Neural cell (in vitro differentiated cells): ENCODE data around the gene DOK7. TPM values are rescaled to one million over a fixed set of nuclear protein-coding genes. Genes with fewer than 3 reads are reported as not detected.
"Not testable (repeated sequence)": the region's sequence is repeated elsewhere in the genome, so short reads cannot be mapped to it uniquely, and the experiment has no call there.

Experiments used
- H2AFZ ChIP-seq: fragments of 200-600, 300-800 bp; sonication (generic), shearing (Covaris generic); 2 replicates; pipeline ENCODE4 v1.6.0; 2014; ENCODE audit warnings: low read depth, mild to moderate bottlenecking, antibody characterized with exemption, low read length, moderate library complexity
- H3F3A ChIP-seq: fragments of 200-600 bp; shearing (Covaris generic); 2 replicates; pipeline ENCODE4 v1.6.1; 2016; ENCODE audit warnings: mild to moderate bottlenecking, moderate library complexity, mixed read lengths, antibody characterized with exemption, low read length; ENCODE audit not compliant: insufficient read depth, poor library complexity, severe bottlenecking
- H3K27ac ChIP-seq: fragments of 200-600, 300-800 bp; sonication (generic), shearing (Covaris generic); 2 replicates; pipeline ENCODE4 v1.5.1; 2014; ENCODE audit warnings: mild to moderate bottlenecking, low read length, moderate library complexity
- H3K27me3 ChIP-seq: fragments of 300-800, 200-600 bp; sonication (generic), shearing (Covaris generic); 2 replicates; pipeline ENCODE4 v1.6.0; 2014; ENCODE audit warnings: mild to moderate bottlenecking, low read depth, low read length, moderate library complexity; ENCODE audit not compliant: insufficient read depth
- H3K36me3 ChIP-seq: fragments of 300-800, 200-600 bp; sonication (generic), shearing (Covaris generic); 2 replicates; pipeline ENCODE4 v1.5.1; 2014; ENCODE audit warnings: mild to moderate bottlenecking, antibody characterized with exemption, low read length, moderate library complexity; ENCODE audit not compliant: insufficient read depth
- H3K4me2 ChIP-seq: fragments of 300-800, 200-600 bp; sonication (generic), shearing (Covaris generic); 2 replicates; pipeline ENCODE4 v1.6.0; 2014; ENCODE audit warnings: mild to moderate bottlenecking, low read length
- H3K4me3 ChIP-seq: fragments of 300-800, 200-600 bp; sonication (generic), shearing (Covaris generic); 2 replicates; pipeline ENCODE4 v1.5.1; 2014; ENCODE audit warnings: mild to moderate bottlenecking, low read length, moderate library complexity
- H3K79me2 ChIP-seq: fragments of 200-600 bp; shearing (Covaris generic); replicated peaks from 2 replicates; pipeline ENCODE4 v1.6.0; 2014; ENCODE audit warnings: mild to moderate bottlenecking, low read length, moderate library complexity; ENCODE audit not compliant: insufficient read depth
- H3K9ac ChIP-seq: fragments of 300-800, 200-600 bp; sonication (generic), shearing (Covaris generic); 2 replicates; pipeline ENCODE4 v1.6.1; 2016; ENCODE audit warnings: mild to moderate bottlenecking, low read length, mixed read lengths
- H3K9me2 ChIP-seq: fragments of 200-600 bp; shearing (Covaris generic); 2 replicates; pipeline ENCODE4 v1.6.1; 2016; ENCODE audit warnings: mild to moderate bottlenecking, low read length, mixed read lengths; ENCODE audit not compliant: insufficient read depth
- H3K9me3 ChIP-seq: fragments of 200-600, 300-800 bp; sonication (generic), shearing (Covaris generic); 2 replicates; pipeline ENCODE4 v1.6.1; 2016; ENCODE audit warnings: mild to moderate bottlenecking, mixed run types, low read length, moderate library complexity, mixed read lengths
- H4K20me1 ChIP-seq: fragments of 200-600 bp; shearing (Covaris generic); 2 replicates; pipeline ENCODE4 v1.6.1; 2016; ENCODE audit warnings: mild to moderate bottlenecking, mixed run types; ENCODE audit not compliant: insufficient read depth
- EP300 ChIP-seq: fragments of 450-650 bp; conservative IDR thresholded peaks from 2 replicates; pipeline ENCODE4 v1.6.1; 2014; ENCODE audit warnings: antibody characterized with exemption, mild to moderate bottlenecking, moderate library complexity; ENCODE audit not compliant: poor library complexity, severe bottlenecking
- EZH2 ChIP-seq: fragments of 200-600, 300-800 bp; shearing (Covaris generic), sonication (generic); IDR thresholded peaks from 2 replicates; pipeline ENCODE4 v1.6.1; 2014; ENCODE audit warnings: antibody characterized with exemption, low read length, borderline replicate concordance, mild to moderate bottlenecking; ENCODE audit not compliant: insufficient read depth, poor library complexity, severe bottlenecking
- MXI1 ChIP-seq: fragments of 450-650 bp; conservative IDR thresholded peaks from 2 replicates; pipeline ENCODE4 v1.6.1; 2014; ENCODE audit warnings: antibody characterized with exemption, mild to moderate bottlenecking; ENCODE audit not compliant: poor library complexity, severe bottlenecking
- POLR2AphosphoS5 ChIP-seq: IDR thresholded peaks from 2 replicates; pipeline ENCODE4 v1.6.1; 2012
- SMC3 ChIP-seq: fragments of 450-650 bp; conservative IDR thresholded peaks from 2 replicates; pipeline ENCODE4 v1.6.1; 2014; ENCODE audit warnings: antibody characterized with exemption, mild to moderate bottlenecking, moderate library complexity; ENCODE audit not compliant: poor library complexity
- TAF1 ChIP-seq: IDR thresholded peaks from 2 replicates; pipeline ENCODE4 v1.6.1; 2012; ENCODE audit warnings: low read depth
- polyA plus RNA-seq: library from polyadenylated mRNA; depleted of rRNA; stranded (reverse); fragments of >200 nt; gene quantifications from 2 replicates; pipeline ENCODE4 v1.2.3, GENCODE V29; 2014
- TF ChIP-seq, protein P1 (sequence below): IDR thresholded peaks from 2 replicates; pipeline ENCODE4 v1.6.1; 2012; ENCODE audit warnings: borderline replicate concordance
- TF ChIP-seq, protein P2 (sequence below): fragments of 450-650 bp; IDR thresholded peaks from 2 replicates; pipeline ENCODE4 v1.5.1; 2014; ENCODE audit warnings: antibody characterized with exemption, mild to moderate bottlenecking, moderate library complexity; ENCODE audit not compliant: poor library complexity, severe bottlenecking

Gene DOK7
- polyA plus RNA-seq, 1 donor from 2014 or later: 0.66 TPM

- H3K9ac ChIP-seq, H3K79me2 ChIP-seq, H3K9me2 ChIP-seq, H2AFZ ChIP-seq, H4K20me1 ChIP-seq, H3K4me3 ChIP-seq, H3K4me2 ChIP-seq, H3K27ac ChIP-seq, H3F3A ChIP-seq, H3K9me3 ChIP-seq, H3K27me3 ChIP-seq, H3K36me3 ChIP-seq: not testable (repeated sequence)
These were observed 4.0 kb upstream of the DOK7 start for GRCh38 chr4:3459156-3459555.

- no peaks in the 10 kb centered on the region for H3F3A ChIP-seq
- TF ChIP-seq, protein P1, sequence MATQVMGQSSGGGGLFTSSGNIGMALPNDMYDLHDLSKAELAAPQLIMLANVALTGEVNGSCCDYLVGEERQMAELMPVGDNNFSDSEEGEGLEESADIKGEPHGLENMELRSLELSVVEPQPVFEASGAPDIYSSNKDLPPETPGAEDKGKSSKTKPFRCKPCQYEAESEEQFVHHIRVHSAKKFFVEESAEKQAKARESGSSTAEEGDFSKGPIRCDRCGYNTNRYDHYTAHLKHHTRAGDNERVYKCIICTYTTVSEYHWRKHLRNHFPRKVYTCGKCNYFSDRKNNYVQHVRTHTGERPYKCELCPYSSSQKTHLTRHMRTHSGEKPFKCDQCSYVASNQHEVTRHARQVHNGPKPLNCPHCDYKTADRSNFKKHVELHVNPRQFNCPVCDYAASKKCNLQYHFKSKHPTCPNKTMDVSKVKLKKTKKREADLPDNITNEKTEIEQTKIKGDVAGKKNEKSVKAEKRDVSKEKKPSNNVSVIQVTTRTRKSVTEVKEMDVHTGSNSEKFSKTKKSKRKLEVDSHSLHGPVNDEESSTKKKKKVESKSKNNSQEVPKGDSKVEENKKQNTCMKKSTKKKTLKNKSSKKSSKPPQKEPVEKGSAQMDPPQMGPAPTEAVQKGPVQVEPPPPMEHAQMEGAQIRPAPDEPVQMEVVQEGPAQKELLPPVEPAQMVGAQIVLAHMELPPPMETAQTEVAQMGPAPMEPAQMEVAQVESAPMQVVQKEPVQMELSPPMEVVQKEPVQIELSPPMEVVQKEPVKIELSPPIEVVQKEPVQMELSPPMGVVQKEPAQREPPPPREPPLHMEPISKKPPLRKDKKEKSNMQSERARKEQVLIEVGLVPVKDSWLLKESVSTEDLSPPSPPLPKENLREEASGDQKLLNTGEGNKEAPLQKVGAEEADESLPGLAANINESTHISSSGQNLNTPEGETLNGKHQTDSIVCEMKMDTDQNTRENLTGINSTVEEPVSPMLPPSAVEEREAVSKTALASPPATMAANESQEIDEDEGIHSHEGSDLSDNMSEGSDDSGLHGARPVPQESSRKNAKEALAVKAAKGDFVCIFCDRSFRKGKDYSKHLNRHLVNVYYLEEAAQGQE: no peak
- TF ChIP-seq TAF1 (no peak), EZH2 (no peak), SMC3 (no peak)
- no peaks in the 10 kb centered on the region for H3K9me2 ChIP-seq
- H4K20me1 ChIP-seq: no peaks in the 10 kb centered on the region
- H3K27ac ChIP-seq: no peak overlapping the region
- no peaks in the 10 kb centered on the region for H3K27me3 ChIP-seq
- no peak overlapping the region for H2AFZ ChIP-seq
- no peak overlapping the region for H3K9ac ChIP-seq
- no peak overlapping the region for H3K4me3 ChIP-seq
- no peaks in the 10 kb centered on the region for H3K79me2 ChIP-seq
- no peaks in the 10 kb centered on the region for H3K9me3 ChIP-seq
- H3K4me2 ChIP-seq: no peak overlapping the region
- no peaks in the 10 kb centered on the region for H3K36me3 ChIP-seq
These were observed 2.2 kb upstream of the DOK7 start for GRCh38 chr4:3460926-3461325.

- Histone ChIP-seq H4K20me1 (no peaks in the 10 kb centered on the region), H3K9me3 (no peaks in the 10 kb centered on the region), H2AFZ (no peak overlapping the region), H3K27me3 (no peaks in the 10 kb centered on the region), H3F3A (no peaks in the 10 kb centered on the region), H3K4me2 (no peak overlapping the region), H3K9me2 (no peaks in the 10 kb centered on the region), H3K36me3 (no peaks in the 10 kb centered on the region), H3K27ac (no peak overlapping the region), H3K79me2 (no peaks in the 10 kb centered on the region), H3K4me3 (no peak overlapping the region), H3K9ac (no peak overlapping the region)
- TF ChIP-seq MXI1: no peak
- TF ChIP-seq, protein P1: no peak
- TF ChIP-seq EP300: no peak
- no peak for TF ChIP-seq POLR2AphosphoS5
- TF ChIP-seq, protein P2, sequence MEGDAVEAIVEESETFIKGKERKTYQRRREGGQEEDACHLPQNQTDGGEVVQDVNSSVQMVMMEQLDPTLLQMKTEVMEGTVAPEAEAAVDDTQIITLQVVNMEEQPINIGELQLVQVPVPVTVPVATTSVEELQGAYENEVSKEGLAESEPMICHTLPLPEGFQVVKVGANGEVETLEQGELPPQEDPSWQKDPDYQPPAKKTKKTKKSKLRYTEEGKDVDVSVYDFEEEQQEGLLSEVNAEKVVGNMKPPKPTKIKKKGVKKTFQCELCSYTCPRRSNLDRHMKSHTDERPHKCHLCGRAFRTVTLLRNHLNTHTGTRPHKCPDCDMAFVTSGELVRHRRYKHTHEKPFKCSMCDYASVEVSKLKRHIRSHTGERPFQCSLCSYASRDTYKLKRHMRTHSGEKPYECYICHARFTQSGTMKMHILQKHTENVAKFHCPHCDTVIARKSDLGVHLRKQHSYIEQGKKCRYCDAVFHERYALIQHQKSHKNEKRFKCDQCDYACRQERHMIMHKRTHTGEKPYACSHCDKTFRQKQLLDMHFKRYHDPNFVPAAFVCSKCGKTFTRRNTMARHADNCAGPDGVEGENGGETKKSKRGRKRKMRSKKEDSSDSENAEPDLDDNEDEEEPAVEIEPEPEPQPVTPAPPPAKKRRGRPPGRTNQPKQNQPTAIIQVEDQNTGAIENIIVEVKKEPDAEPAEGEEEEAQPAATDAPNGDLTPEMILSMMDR: no peak
- no peak for TF ChIP-seq EZH2
These were observed 1.4 kb upstream of the DOK7 start for GRCh38 chr4:3461515-3462291.
